ENCODE measurements around the gene DHRS11. TPM values are rescaled to one million over a fixed set of nuclear protein-coding genes. Genes with fewer than 3 reads are reported as not detected.

Gene DHRS11
- total and polyA plus RNA-seq, 2 of the 4 experiments (the other 2 are of a cell fraction): 7.0 to 14.5 TPM

GRCh38 chr17:36627101-36627500 lies 35.4 kb downstream of the DHRS11 start:
- Histone ChIP-seq H2AK5ac (ENCODE audit: low read depth, low read length) (no peak overlapping the region), H3K14ac (replicated peaks; ENCODE audit: low read depth, low read length) (no peak overlapping the region), H2AK9ac (replicated peaks; ENCODE audit: low read depth, low read length, poor library complexity) (no peak overlapping the region), H4K91ac (ENCODE audit: insufficient read depth, low read depth, low read length) (no peak overlapping the region), H3K4me3 (ENCODE audit: insufficient read depth, low read depth, low read length) (no peak overlapping the region), H3K27me3 (ENCODE audit: control insufficient read depth, insufficient read depth, low read length) (peaks cover 23% of the 10 kb centered on the region), H3K56ac (ENCODE audit: extremely low read depth, insufficient read depth, low read length) (no peak overlapping the region), H3K18ac (ENCODE audit: low read depth, low read length) (no peak overlapping the region), H4K20me1 (ENCODE audit: insufficient read depth, low read length) (no peaks in the 10 kb centered on the region; the same call in 1 of the 2 replicates), H3K4me1 (ENCODE audit: control insufficient read depth, insufficient read depth, low read length) (no peaks in the 10 kb centered on the region), H3K23ac (ENCODE audit: low read depth, low read length) (no peak overlapping the region), H3K9me1 (ENCODE audit: insufficient read depth, low read length) (no peaks in the 10 kb centered on the region), H3K9ac (ENCODE audit: low read depth, low read length) (no peak overlapping the region), H2BK15ac (ENCODE audit: low read depth, low read length) (no peak overlapping the region), H2AFZ (replicated peaks; ENCODE audit: low read length, poor library complexity) (no peak overlapping the region), H3K4me2 (ENCODE audit: low read depth, low read length) (no peak overlapping the region), H3K36me3 (ENCODE audit: control insufficient read depth, insufficient read depth, low read length) (no peaks in the 10 kb centered on the region), H2BK120ac (ENCODE audit: low read depth, low read length) (no peak overlapping the region), H3K27ac (ENCODE audit: insufficient read depth, low read length) (no peak overlapping the region), H4K5ac (ENCODE audit: low read depth, low read length) (no peak overlapping the region), H3K9me3 (ENCODE audit: control insufficient read depth, insufficient read depth, low read length) (no peaks in the 10 kb centered on the region), H4K8ac (ENCODE audit: low read depth in 2 of 2, low read length in 2 of 2) (no peak overlapping the region), H3K4ac (ENCODE audit: low read depth, low read length) (no peak overlapping the region), H2BK20ac (ENCODE audit: low read depth, low read length) (no peak overlapping the region), H3K79me1 (ENCODE audit: low read depth in 1 of 2, low read length in 2 of 2) (no peaks in the 10 kb centered on the region), H2BK5ac (ENCODE audit: low read depth, low read length, poor library complexity, severe bottlenecking) (no peak overlapping the region)
- no peak for ATAC-seq (ENCODE audit: low read depth)
- DNase-seq: no peak
- dilution Hi-C loops (cut with HindIII; ENCODE audit: low sequenced_read_pairs, unreplicated experiment): loop anchor here (25.0 kb wide), 1 partner anchor 435 kb away; no protein-coding TSS in a partner anchor
- no TSS peak for BruUV-seq (replicated peaks)
- WGBS, 2 experiments (ENCODE audit: extremely low coverage in 2 of 2, insufficient read length in 1 of 2): no CpG with 5 or more reads among the region's 12 CpGs
- POLR2A ChIA-PET (ENCODE audit: unreplicated experiment): no interaction called here
- in situ Hi-C loops (cut with MboI; ENCODE audit: low sequenced_read_pairs): no loop called here
- no peak for TF ChIP-seq RAD21 (IDR thresholded peaks at IDR 0.05; ENCODE audit: low read length)
- no peak for TF ChIP-seq CHD1 (IDR thresholded peaks at IDR 0.05; ENCODE audit: low read depth, low read length)
- no peak for TF ChIP-seq MAFK (IDR thresholded peaks at IDR 0.05; ENCODE audit: low read depth, low read length)
- TF ChIP-seq USF2 (IDR thresholded peaks at IDR 0.05; ENCODE audit: low read depth, low read length): no peak
- TF ChIP-seq CEBPB (IDR thresholded peaks at IDR 0.05; ENCODE audit: low read depth, low read length): no peak
- TF ChIP-seq POLR2A (IDR thresholded peaks at IDR 0.05; ENCODE audit: low read depth, low read length): no peak
- no peak for TF ChIP-seq FOS (IDR thresholded peaks at IDR 0.05; ENCODE audit: low read depth, low read length)
- intact Hi-C loops (cut with micrococcal nuclease): no loop called here
- CTCF ChIA-PET: interaction anchor here (1.6 kb wide), 1 partner anchor 10 kb away, joined by 3 read pairs; no protein-coding TSS in a partner anchor
